Adrenal gland (tissue), 5 donors: ENCODE measurements around the gene PKIB.

Source experiments
- CTCF ChIP-seq, 6 experiments: fragments of 450-650 bp in 4 of 6; fragments of 200-600 bp in 2 of 6; sonication (generic) in 1 of 6; IDR thresholded peaks; 1 replicate in 5 of 6; 2 replicates in 1 of 6; pipeline versions ENCODE4 v1.5.1 to v1.8.0; 2016 to 2021; ENCODE audit warnings: antibody characterized with exemption in 6 of 6, mild to moderate bottlenecking in 2 of 6, moderate library complexity in 1 of 6
- POLR2A ChIP-seq, 2 donors: fragments of 450-650 bp; IDR thresholded peaks; one replicate each; pipeline ENCODE4 v1.6.1; 2017; ENCODE audit warnings: antibody characterized with exemption in 2 of 2, mild to moderate bottlenecking in 2 of 2, moderate library complexity in 1 of 2
- donor health status: DM: no; HTN: no; CAD: no.

- TF ChIP-seq CTCF (IDR thresholded peaks at IDR 0.05) = no peak
- TF ChIP-seq POLR2A (IDR thresholded peaks at IDR 0.05) = no peak
These were observed 73.9 kb downstream of the PKIB start for GRCh38 chr6:122683989-122684651.
